Skeletal muscle satellite cell (primary cell): ENCODE data around the gene UBE2S.
"Not testable (repeated sequence)": the region's sequence is repeated elsewhere in the genome, so short reads cannot be mapped to it uniquely, and the experiment has no call there.

Source experiments
- H3K27me3 ChIP-seq: 2 replicates; pipeline ENCODE4 v1.7.0; 2013; ENCODE audit warnings: low read length; ENCODE audit not compliant: control insufficient read depth, insufficient read depth
- H3K36me3 ChIP-seq: 2 replicates; pipeline ENCODE4 v1.7.0; 2013; ENCODE audit warnings: mild to moderate bottlenecking, control low read depth, low read length; ENCODE audit not compliant: insufficient read depth
- H3K4me1 ChIP-seq: 2 replicates; pipeline ENCODE4 v1.7.0; 2013; ENCODE audit warnings: low read length; ENCODE audit not compliant: control insufficient read depth, insufficient read depth
- H3K4me2 ChIP-seq: 2 replicates; pipeline ENCODE4 v1.7.0; 2013; ENCODE audit warnings: mild to moderate bottlenecking, low read length
- H3K4me3 ChIP-seq: 2 replicates; pipeline ENCODE4 v1.7.0; 2013; ENCODE audit warnings: low read length
- H3K9ac ChIP-seq: 2 replicates; pipeline ENCODE4 v1.7.0; 2013; ENCODE audit warnings: mild to moderate bottlenecking, low read depth, low read length, moderate library complexity
- H3K9me3 ChIP-seq: replicated peaks from 2 replicates; pipeline ENCODE4 v1.7.0; 2013; ENCODE audit warnings: mild to moderate bottlenecking, control low read depth, low read length

Gene UBE2S

GRCh38 chr19:55437410-55437809 lies 29.8 kb upstream of the UBE2S start:
- H3K9ac ChIP-seq: no peak overlapping the region
- no peaks in the 10 kb centered on the region for H3K36me3 ChIP-seq
- H3K27me3 ChIP-seq: peaks cover 42% of the 10 kb centered on the region
- H3K9me3 ChIP-seq: no peaks in the 10 kb centered on the region
- no peak overlapping the region for H3K4me2 ChIP-seq
- H3K4me1 ChIP-seq: peaks cover 3% of the 10 kb centered on the region
- no peak overlapping the region for H3K4me3 ChIP-seq

GRCh38 chr19:55436847-55437246 lies 29.3 kb upstream of the UBE2S start:
- Histone ChIP-seq H3K4me2 (no peak overlapping the region), H3K9ac (no peak overlapping the region), H3K27me3 (peaks cover 40% of the 10 kb centered on the region), H3K36me3 (no peaks in the 10 kb centered on the region), H3K9me3 (no peaks in the 10 kb centered on the region), H3K4me1 (peaks cover 3% of the 10 kb centered on the region), H3K4me3 (no peak overlapping the region)

GRCh38 chr19:55435020-55435419 lies 27.4 kb upstream of the UBE2S start:
- Histone ChIP-seq H3K27me3 (peaks cover 22% of the 10 kb centered on the region), H3K4me1 (no peaks in the 10 kb centered on the region), H3K36me3 (no peaks in the 10 kb centered on the region), H3K4me3 (no peak overlapping the region), H3K9me3 (no peaks in the 10 kb centered on the region), H3K4me2 (no peak overlapping the region), H3K9ac (no peak overlapping the region)

- peaks cover 18% of the 10 kb centered on the region for H3K27me3 ChIP-seq
- no peaks in the 10 kb centered on the region for H3K36me3 ChIP-seq
- no peak overlapping the region for H3K4me2 ChIP-seq
- H3K4me1 ChIP-seq: no peaks in the 10 kb centered on the region
- H3K4me3 ChIP-seq: no peak overlapping the region
- no peak overlapping the region for H3K9ac ChIP-seq
- no peaks in the 10 kb centered on the region for H3K9me3 ChIP-seq
Measured at GRCh38 chr19:55434356-55434919, 26.9 kb upstream of the UBE2S start.

GRCh38 chr19:55433292-55433691 lies 25.7 kb upstream of the UBE2S start:
- Histone ChIP-seq H3K36me3 (no peaks in the 10 kb centered on the region), H3K4me1 (no peaks in the 10 kb centered on the region), H3K9me3 (no peaks in the 10 kb centered on the region), H3K9ac (no peak overlapping the region), H3K27me3 (peaks cover 16% of the 10 kb centered on the region), H3K4me3 (no peak overlapping the region), H3K4me2 (no peak overlapping the region)

- no peak overlapping the region for H3K4me3 ChIP-seq
- peaks cover 16% of the 10 kb centered on the region for H3K27me3 ChIP-seq
- H3K4me2 ChIP-seq: no peak overlapping the region
- no peaks in the 10 kb centered on the region for H3K4me1 ChIP-seq
- H3K36me3 ChIP-seq: no peaks in the 10 kb centered on the region
- H3K9me3 ChIP-seq: no peaks in the 10 kb centered on the region
- H3K9ac ChIP-seq: no peak overlapping the region
Measured at GRCh38 chr19:55432241-55432959, 24.8 kb upstream of the UBE2S start.

GRCh38 chr19:55431183-55431582 lies 23.6 kb upstream of the UBE2S start:
- Histone ChIP-seq H3K9ac (no peak overlapping the region), H3K27me3 (peaks cover 15% of the 10 kb centered on the region), H3K4me2 (no peak overlapping the region), H3K4me3 (no peak overlapping the region), H3K4me1 (no peaks in the 10 kb centered on the region), H3K36me3 (no peaks in the 10 kb centered on the region), H3K9me3 (no peaks in the 10 kb centered on the region)

GRCh38 chr19:55426042-55426441 lies 18.5 kb upstream of the UBE2S start:
- Histone ChIP-seq H3K4me2 (no peak overlapping the region), H3K4me1 (no peaks in the 10 kb centered on the region), H3K27me3 (peaks cover 31% of the 10 kb centered on the region), H3K4me3 (no peak overlapping the region), H3K36me3 (no peaks in the 10 kb centered on the region), H3K9me3 (no peaks in the 10 kb centered on the region), H3K9ac (no peak overlapping the region)

GRCh38 chr19:55424518-55424917 lies 16.9 kb upstream of the UBE2S start:
- Histone ChIP-seq H3K4me3 (no peak overlapping the region), H3K4me1 (no peaks in the 10 kb centered on the region), H3K27me3 (peaks cover 45% of the 10 kb centered on the region), H3K9me3 (no peaks in the 10 kb centered on the region), H3K4me2 (no peak overlapping the region), H3K9ac (no peak overlapping the region), H3K36me3 (no peaks in the 10 kb centered on the region)

- Histone ChIP-seq H3K27me3 (peaks cover 39% of the 10 kb centered on the region), H3K9me3 (no peaks in the 10 kb centered on the region), H3K36me3 (no peaks in the 10 kb centered on the region), H3K9ac (no peak overlapping the region), H3K4me2 (no peak overlapping the region), H3K4me3 (no peak overlapping the region), H3K4me1 (no peaks in the 10 kb centered on the region)
Measured at GRCh38 chr19:55423225-55424005, 15.8 kb upstream of the UBE2S start.

GRCh38 chr19:55421281-55421680 lies 13.7 kb upstream of the UBE2S start:
- peaks cover 37% of the 10 kb centered on the region for H3K27me3 ChIP-seq
- H3K4me1 ChIP-seq, H3K36me3 ChIP-seq, H3K4me2 ChIP-seq, H3K4me3 ChIP-seq, H3K9me3 ChIP-seq, H3K9ac ChIP-seq: not testable (repeated sequence)
